Measurements from ENCODE around the gene AP3B1.

The AP3B1 gene

DNA sequence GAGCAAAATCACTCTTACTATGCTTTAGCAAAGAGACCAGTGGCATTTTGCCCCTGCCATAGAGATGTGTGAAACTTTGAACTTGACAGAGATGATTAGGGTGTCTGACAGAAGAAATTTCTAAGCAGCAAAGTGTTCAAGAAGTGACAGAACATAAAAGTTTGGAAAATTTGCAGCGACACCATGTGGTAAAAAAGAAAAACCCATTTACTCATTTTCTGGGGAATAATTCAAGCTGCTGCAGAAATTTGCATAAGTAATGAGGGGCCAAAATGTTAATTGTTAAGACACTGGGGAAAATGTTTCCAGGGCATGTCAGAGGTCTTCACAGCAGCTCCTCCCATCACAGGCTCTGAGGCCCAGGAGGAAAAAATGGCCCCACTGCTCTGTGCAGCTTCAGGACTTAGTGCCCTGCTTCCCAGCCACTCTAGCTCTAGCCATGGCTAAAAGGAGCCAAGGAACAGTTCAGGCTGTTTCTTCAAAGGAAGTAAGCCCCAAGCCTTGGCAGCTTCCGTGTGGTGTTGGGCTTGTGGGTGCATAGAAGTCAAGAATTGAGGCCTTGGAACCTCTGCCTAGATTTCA is 6.1 kb upstream of the AP3B1 start:
- no peaks in the 10 kb centered on the region for H3K27me3 ChIP-seq (replicated peaks; ENCODE audit: control insufficient read depth, insufficient read depth, low read length)
- no peaks in the 10 kb centered on the region for H3K36me3 ChIP-seq (ENCODE audit: control insufficient read depth, insufficient read depth, low read length)
- H3K4me3 ChIP-seq (replicated peaks; ENCODE audit: low read depth, low read length) = no peak overlapping the region
- no peak for DNase-seq (ENCODE audit: extremely low read depth, insufficient read length)
- TF ChIP-seq, protein P1, sequence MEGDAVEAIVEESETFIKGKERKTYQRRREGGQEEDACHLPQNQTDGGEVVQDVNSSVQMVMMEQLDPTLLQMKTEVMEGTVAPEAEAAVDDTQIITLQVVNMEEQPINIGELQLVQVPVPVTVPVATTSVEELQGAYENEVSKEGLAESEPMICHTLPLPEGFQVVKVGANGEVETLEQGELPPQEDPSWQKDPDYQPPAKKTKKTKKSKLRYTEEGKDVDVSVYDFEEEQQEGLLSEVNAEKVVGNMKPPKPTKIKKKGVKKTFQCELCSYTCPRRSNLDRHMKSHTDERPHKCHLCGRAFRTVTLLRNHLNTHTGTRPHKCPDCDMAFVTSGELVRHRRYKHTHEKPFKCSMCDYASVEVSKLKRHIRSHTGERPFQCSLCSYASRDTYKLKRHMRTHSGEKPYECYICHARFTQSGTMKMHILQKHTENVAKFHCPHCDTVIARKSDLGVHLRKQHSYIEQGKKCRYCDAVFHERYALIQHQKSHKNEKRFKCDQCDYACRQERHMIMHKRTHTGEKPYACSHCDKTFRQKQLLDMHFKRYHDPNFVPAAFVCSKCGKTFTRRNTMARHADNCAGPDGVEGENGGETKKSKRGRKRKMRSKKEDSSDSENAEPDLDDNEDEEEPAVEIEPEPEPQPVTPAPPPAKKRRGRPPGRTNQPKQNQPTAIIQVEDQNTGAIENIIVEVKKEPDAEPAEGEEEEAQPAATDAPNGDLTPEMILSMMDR (IDR thresholded peaks at IDR 0.05; ENCODE audit: insufficient read depth, low read length, poor library complexity, severe bottlenecking) = peak; percentile 19

DNA sequence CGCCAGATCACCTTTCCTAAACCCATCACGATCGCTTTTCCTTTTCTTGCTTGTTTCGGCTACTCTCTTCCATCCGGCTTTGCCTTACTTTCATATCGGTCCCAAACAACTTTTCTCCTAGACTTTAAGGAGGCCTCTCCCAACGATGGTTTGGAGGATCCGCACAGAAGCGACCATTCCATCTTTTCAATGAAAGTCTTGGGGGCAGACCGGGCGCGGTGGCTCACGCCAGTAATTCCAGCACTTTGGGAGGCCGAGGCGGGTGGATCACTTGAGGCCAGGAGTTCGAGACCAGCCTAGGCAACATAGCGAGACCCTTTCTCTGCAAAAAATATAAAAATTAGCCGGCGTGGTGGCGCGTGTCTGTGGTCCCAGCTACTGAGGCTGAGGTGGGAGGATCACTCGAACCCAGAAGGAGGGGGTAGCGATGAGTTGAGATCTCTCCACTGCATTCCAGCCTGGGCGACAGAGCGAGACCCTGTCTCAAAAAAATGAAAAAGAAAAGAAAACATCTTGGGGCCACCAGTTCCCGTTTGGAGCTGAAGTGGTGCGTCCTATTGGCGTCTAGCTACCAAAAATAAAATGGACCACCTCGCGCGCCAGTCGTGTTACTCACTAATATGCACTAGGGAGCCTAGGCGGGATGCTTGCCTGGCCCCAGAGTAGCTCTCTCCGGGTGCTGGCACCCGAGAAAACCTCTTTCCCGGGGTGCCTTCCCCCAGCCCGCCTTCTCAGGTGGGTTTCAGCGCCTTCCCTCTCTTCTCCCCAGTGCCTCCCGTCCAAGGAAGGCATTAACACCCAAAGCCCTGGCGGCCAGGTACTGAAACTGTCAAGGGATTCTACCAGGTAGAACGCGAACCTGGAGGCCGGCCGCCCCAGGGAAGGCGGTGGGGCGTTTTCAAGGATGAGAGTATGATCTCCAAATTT is 800 bp upstream of the AP3B1 start:
- Histone ChIP-seq H3K4me3 (replicated peaks; ENCODE audit: low read depth, low read length) (peak overlapping the region; percentile 76), H3K36me3 (ENCODE audit: control insufficient read depth, insufficient read depth, low read length) (no peaks in the 10 kb centered on the region), H3K27me3 (replicated peaks; ENCODE audit: control insufficient read depth, insufficient read depth, low read length) (no peaks in the 10 kb centered on the region)
- TF ChIP-seq, protein P1 (IDR thresholded peaks at IDR 0.05; ENCODE audit: insufficient read depth, low read length, poor library complexity, severe bottlenecking) = peak; percentile 54
- peak; percentile 63 for DNase-seq (ENCODE audit: extremely low read depth, insufficient read length)

DNA sequence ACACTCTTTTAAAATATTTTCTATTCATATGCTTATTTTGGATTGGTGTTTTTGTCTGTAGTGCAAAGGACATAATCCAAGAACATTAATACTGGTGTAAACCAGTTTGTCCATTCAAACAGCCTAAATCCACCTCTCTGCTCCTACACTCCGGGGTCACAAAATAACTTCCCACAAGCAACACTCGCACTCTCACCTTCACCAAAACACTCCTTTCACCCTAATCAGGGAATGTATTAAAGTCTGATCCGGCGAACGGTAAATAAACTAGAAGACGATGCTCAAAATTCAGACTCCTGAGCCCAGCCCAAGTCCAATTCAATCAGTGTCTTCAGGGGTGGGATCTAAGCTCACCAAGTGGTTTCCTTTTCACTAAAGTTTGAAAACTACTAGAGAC is 649 bp downstream of the AP3B1 start:
- Histone ChIP-seq H3K27me3 (replicated peaks; ENCODE audit: control insufficient read depth, insufficient read depth, low read length) (no peaks in the 10 kb centered on the region), H3K4me3 (replicated peaks; ENCODE audit: low read depth, low read length) (peak overlapping the region; percentile 76), H3K36me3 (ENCODE audit: control insufficient read depth, insufficient read depth, low read length) (no peaks in the 10 kb centered on the region)
- TF ChIP-seq, protein P1 (IDR thresholded peaks at IDR 0.05; ENCODE audit: insufficient read depth, low read length, poor library complexity, severe bottlenecking) = no peak
- DNase-seq (ENCODE audit: extremely low read depth, insufficient read length) = no peak

DNA sequence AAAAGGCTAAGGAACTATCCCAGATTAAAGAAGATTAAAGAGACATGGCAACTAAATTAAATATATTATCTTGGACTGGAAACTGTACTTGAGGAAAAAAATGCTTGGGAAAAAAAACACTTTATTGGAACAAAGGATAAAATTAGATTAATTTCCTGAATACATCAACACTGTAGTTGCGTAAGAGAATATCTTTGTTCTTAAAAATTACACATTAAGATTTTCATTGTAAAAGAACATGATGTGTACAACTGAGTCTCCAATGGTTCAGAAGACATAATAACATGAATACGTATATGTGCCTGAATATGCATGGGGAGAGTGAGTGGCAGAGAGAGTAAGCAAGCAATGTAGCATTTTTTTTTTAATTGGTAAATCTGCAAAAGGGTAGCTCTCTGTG is 2.8 kb downstream of the AP3B1 start:
- TF ChIP-seq, protein P1 (IDR thresholded peaks at IDR 0.05; ENCODE audit: insufficient read depth, low read length, poor library complexity, severe bottlenecking) = no peak
- H3K36me3 ChIP-seq (ENCODE audit: control insufficient read depth, insufficient read depth, low read length) = no peaks in the 10 kb centered on the region
- H3K4me3 ChIP-seq (replicated peaks; ENCODE audit: low read depth, low read length) = no peak overlapping the region
- no peaks in the 10 kb centered on the region for H3K27me3 ChIP-seq (replicated peaks; ENCODE audit: control insufficient read depth, insufficient read depth, low read length)
- DNase-seq (ENCODE audit: extremely low read depth, insufficient read length) = no peak

DNA sequence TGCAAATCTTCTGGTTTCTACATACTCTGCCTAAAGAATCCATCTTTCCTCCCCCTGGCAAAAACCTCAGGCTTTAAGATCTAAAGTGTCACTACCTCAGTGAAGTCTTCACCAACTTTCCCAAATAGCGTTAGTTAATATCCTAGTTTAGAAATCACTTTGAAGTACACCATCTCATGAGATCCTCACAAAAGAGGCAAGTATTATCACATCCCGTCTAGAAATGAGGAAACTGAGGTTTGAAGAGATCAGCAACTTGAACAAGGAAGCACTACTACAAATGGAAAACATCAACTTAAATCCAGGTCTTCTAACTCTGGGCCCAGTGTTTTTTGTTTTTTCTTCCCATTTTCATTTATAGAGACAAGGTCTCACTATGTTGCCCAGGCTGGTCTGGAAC is 4.6 kb downstream of the AP3B1 start:
- no peak for DNase-seq (ENCODE audit: extremely low read depth, insufficient read length)
- H3K27me3 ChIP-seq (replicated peaks; ENCODE audit: control insufficient read depth, insufficient read depth, low read length) = no peaks in the 10 kb centered on the region
- H3K4me3 ChIP-seq (replicated peaks; ENCODE audit: low read depth, low read length) = no peak overlapping the region
- TF ChIP-seq, protein P1 (IDR thresholded peaks at IDR 0.05; ENCODE audit: insufficient read depth, low read length, poor library complexity, severe bottlenecking) = no peak
- no peaks in the 10 kb centered on the region for H3K36me3 ChIP-seq (ENCODE audit: control insufficient read depth, insufficient read depth, low read length)

All from GM06990 (cell line).